ENCODE results near the gene CPNE5. TPM values are rescaled to one million over a fixed set of nuclear protein-coding genes. Genes with fewer than 3 reads are reported as not detected.

The CPNE5 gene
- total RNA-seq, 1 experiment from 2014 or later = not detected

GRCh38 chr6:36830577-36830976, 8.7 kb downstream of the CPNE5 start:
- intact Hi-C loops (cut with micrococcal nuclease) = no loop called here
- CTCF ChIA-PET = no interaction called here
- Histone ChIP-seq H3K4me1 (ENCODE audit: insufficient read depth, low read length) (peaks cover 11% of the 10 kb centered on the region), H3K9me2 (replicated peaks; ENCODE audit: low read length) (no peaks in the 10 kb centered on the region), H3F3A (ENCODE audit: low read length, unreplicated experiment) (no peaks in the 10 kb centered on the region), H3K9ac (ENCODE audit: low read length) (no peak overlapping the region), H4K20me1 (ENCODE audit: low read length) (no peaks in the 10 kb centered on the region), H3K36me3 (ENCODE audit: low read depth, low read length) (no peaks in the 10 kb centered on the region), H3K4me3 (ENCODE audit: low read length) (no peak overlapping the region), H3K4me2 (ENCODE audit: low read length) (no peak overlapping the region), H3K27me3 (ENCODE audit: low read length) (no peaks in the 10 kb centered on the region), H3K27ac (ENCODE audit: low read length) (no peak overlapping the region), H2AFZ (ENCODE audit: low read length) (no peak overlapping the region), H3K9me3 (ENCODE audit: low read length) (no peaks in the 10 kb centered on the region), H3K79me2 (ENCODE audit: low read length) (no peaks in the 10 kb centered on the region)
- BruUV-seq (replicated peaks) = no TSS peak
- POLR2A ChIA-PET (ENCODE audit: unreplicated experiment) = interaction anchor here (0.7 kb wide), 1 partner anchor 150 kb away, joined by 9 read pairs; no protein-coding TSS in a partner anchor
- TF ChIP-seq EZH2phosphoT487 (IDR thresholded peaks at IDR 0.05; ENCODE audit: borderline replicate concordance, low read length) (no peak), EZH2 (IDR thresholded peaks at IDR 0.05; ENCODE audit: low read length, unreplicated experiment) (no peak)
- TF ChIP-seq, protein P1, sequence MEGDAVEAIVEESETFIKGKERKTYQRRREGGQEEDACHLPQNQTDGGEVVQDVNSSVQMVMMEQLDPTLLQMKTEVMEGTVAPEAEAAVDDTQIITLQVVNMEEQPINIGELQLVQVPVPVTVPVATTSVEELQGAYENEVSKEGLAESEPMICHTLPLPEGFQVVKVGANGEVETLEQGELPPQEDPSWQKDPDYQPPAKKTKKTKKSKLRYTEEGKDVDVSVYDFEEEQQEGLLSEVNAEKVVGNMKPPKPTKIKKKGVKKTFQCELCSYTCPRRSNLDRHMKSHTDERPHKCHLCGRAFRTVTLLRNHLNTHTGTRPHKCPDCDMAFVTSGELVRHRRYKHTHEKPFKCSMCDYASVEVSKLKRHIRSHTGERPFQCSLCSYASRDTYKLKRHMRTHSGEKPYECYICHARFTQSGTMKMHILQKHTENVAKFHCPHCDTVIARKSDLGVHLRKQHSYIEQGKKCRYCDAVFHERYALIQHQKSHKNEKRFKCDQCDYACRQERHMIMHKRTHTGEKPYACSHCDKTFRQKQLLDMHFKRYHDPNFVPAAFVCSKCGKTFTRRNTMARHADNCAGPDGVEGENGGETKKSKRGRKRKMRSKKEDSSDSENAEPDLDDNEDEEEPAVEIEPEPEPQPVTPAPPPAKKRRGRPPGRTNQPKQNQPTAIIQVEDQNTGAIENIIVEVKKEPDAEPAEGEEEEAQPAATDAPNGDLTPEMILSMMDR (conservative IDR thresholded peaks at IDR 0.05; ENCODE audit: low read depth, low read length) = no peak
- ATAC-seq (no peak), DNase-seq (no peak)

- H3K27ac ChIP-seq (ENCODE audit: low read length) = no peak overlapping the region
- no peaks in the 10 kb centered on the region for H3F3A ChIP-seq (ENCODE audit: low read length, unreplicated experiment)
- peaks cover 11% of the 10 kb centered on the region for H3K4me1 ChIP-seq (ENCODE audit: insufficient read depth, low read length)
- TF ChIP-seq EZH2phosphoT487 (IDR thresholded peaks at IDR 0.05; ENCODE audit: borderline replicate concordance, low read length) (no peak), EZH2 (IDR thresholded peaks at IDR 0.05; ENCODE audit: low read length, unreplicated experiment) (no peak)
- TF ChIP-seq, protein P1 (conservative IDR thresholded peaks at IDR 0.05; ENCODE audit: low read depth, low read length) = no peak
- no peak overlapping the region for H3K9ac ChIP-seq (ENCODE audit: low read length)
- no peak overlapping the region for H3K4me3 ChIP-seq (ENCODE audit: low read length)
- no peaks in the 10 kb centered on the region for H3K36me3 ChIP-seq (ENCODE audit: low read depth, low read length)
- H3K27me3 ChIP-seq (ENCODE audit: low read length) = no peaks in the 10 kb centered on the region
- CTCF ChIA-PET = no interaction called here
- no peak for ATAC-seq
- H3K4me2 ChIP-seq (ENCODE audit: low read length) = no peak overlapping the region
- POLR2A ChIA-PET (ENCODE audit: unreplicated experiment) = interaction anchor here (0.7 kb wide), 1 partner anchor 150 kb away, joined by 9 read pairs; no protein-coding TSS in a partner anchor
- H3K9me2 ChIP-seq (replicated peaks; ENCODE audit: low read length) = no peaks in the 10 kb centered on the region
- no peak overlapping the region for H2AFZ ChIP-seq (ENCODE audit: low read length)
- BruUV-seq (replicated peaks) = no TSS peak
- no peaks in the 10 kb centered on the region for H3K9me3 ChIP-seq (ENCODE audit: low read length)
- H3K79me2 ChIP-seq (ENCODE audit: low read length) = no peaks in the 10 kb centered on the region
- DNase-seq = no peak
- no peaks in the 10 kb centered on the region for H4K20me1 ChIP-seq (ENCODE audit: low read length)
- intact Hi-C loops (cut with micrococcal nuclease) = no loop called here
Observed at GRCh38 chr6:36829919-36830544, 9.2 kb downstream of the CPNE5 start.

- peak; percentile 54 for ATAC-seq
- TF ChIP-seq EZH2 (IDR thresholded peaks at IDR 0.05; ENCODE audit: low read length, unreplicated experiment) (no peak), EZH2phosphoT487 (IDR thresholded peaks at IDR 0.05; ENCODE audit: borderline replicate concordance, low read length) (no peak)
- TF ChIP-seq, protein P1 (conservative IDR thresholded peaks at IDR 0.05; ENCODE audit: low read depth, low read length) = no peak
- H3K27me3 ChIP-seq (ENCODE audit: low read length) = no peaks in the 10 kb centered on the region
- peak; percentile 80 for DNase-seq
- BruUV-seq (replicated peaks) = no TSS peak
- no peaks in the 10 kb centered on the region for H3K36me3 ChIP-seq (ENCODE audit: low read depth, low read length)
- POLR2A ChIA-PET (ENCODE audit: unreplicated experiment) = no interaction called here
- no peak overlapping the region for H2AFZ ChIP-seq (ENCODE audit: low read length)
- no peaks in the 10 kb centered on the region for H3K9me3 ChIP-seq (ENCODE audit: low read length)
- H3K4me1 ChIP-seq (ENCODE audit: insufficient read depth, low read length) = peaks cover 11% of the 10 kb centered on the region
- no peak overlapping the region for H3K4me3 ChIP-seq (ENCODE audit: low read length)
- no peaks in the 10 kb centered on the region for H3K9me2 ChIP-seq (replicated peaks; ENCODE audit: low read length)
- H3K4me2 ChIP-seq (ENCODE audit: low read length) = peak overlapping the region; percentile 9
- no peak overlapping the region for H3K27ac ChIP-seq (ENCODE audit: low read length)
- H3F3A ChIP-seq (ENCODE audit: low read length, unreplicated experiment) = no peaks in the 10 kb centered on the region
- no peaks in the 10 kb centered on the region for H4K20me1 ChIP-seq (ENCODE audit: low read length)
- intact Hi-C loops (cut with micrococcal nuclease) = no loop called here
- CTCF ChIA-PET = no interaction called here
- no peak overlapping the region for H3K9ac ChIP-seq (ENCODE audit: low read length)
- no peaks in the 10 kb centered on the region for H3K79me2 ChIP-seq (ENCODE audit: low read length)
Observed at GRCh38 chr6:36827261-36828079, 11.8 kb downstream of the CPNE5 start.
